IPS-18a (cell line): Measurements from ENCODE around the gene DCC.

Experiments used
- H3K27ac ChIP-seq: one replicate; pipeline ENCODE4 v1.5.1; 2013; ENCODE audit warnings: low read length
- H3K27me3 ChIP-seq: one replicate; pipeline ENCODE4 v1.6.1; 2013; ENCODE audit warnings: mild to moderate bottlenecking, low read length; ENCODE audit not compliant: control insufficient read depth, insufficient read depth
- H3K36me3 ChIP-seq: one replicate; pipeline ENCODE4 v1.6.1; 2013; ENCODE audit warnings: low read depth, low read length; ENCODE audit not compliant: control insufficient read depth
- H3K4me1 ChIP-seq: one replicate; pipeline ENCODE4 v1.6.1; 2013; ENCODE audit warnings: low read depth, low read length; ENCODE audit not compliant: control insufficient read depth
- H3K4me3 ChIP-seq: one replicate; pipeline ENCODE4 v1.5.1; 2013; ENCODE audit warnings: low read length
- H3K9ac ChIP-seq: one replicate; pipeline ENCODE4 v1.6.1; 2013; ENCODE audit warnings: mild to moderate bottlenecking, low read length, moderate library complexity
- H3K9me3 ChIP-seq: one replicate; pipeline ENCODE4 v1.6.1; 2013; ENCODE audit warnings: low read depth, low read length; ENCODE audit not compliant: control insufficient read depth

The DCC gene

GRCh38 chr18:52607985-52608384 is 268.0 kb downstream of the DCC start:
- Histone ChIP-seq H3K4me1 (no peaks in the 10 kb centered on the region), H3K9me3 (no peaks in the 10 kb centered on the region), H3K36me3 (no peaks in the 10 kb centered on the region), H3K9ac (no peak overlapping the region), H3K27me3 (no peaks in the 10 kb centered on the region), H3K27ac (no peak overlapping the region), H3K4me3 (no peak overlapping the region)

GRCh38 chr18:52610451-52611115 is 270.6 kb downstream of the DCC start:
- no peaks in the 10 kb centered on the region for H3K36me3 ChIP-seq
- H3K27me3 ChIP-seq: no peaks in the 10 kb centered on the region
- H3K9me3 ChIP-seq: no peaks in the 10 kb centered on the region
- peaks cover 6% of the 10 kb centered on the region for H3K4me1 ChIP-seq
- H3K27ac ChIP-seq: no peak overlapping the region
- H3K9ac ChIP-seq: no peak overlapping the region
- no peak overlapping the region for H3K4me3 ChIP-seq

GRCh38 chr18:52612406-52612805 is 272.4 kb downstream of the DCC start:
- H3K27me3 ChIP-seq: no peaks in the 10 kb centered on the region
- no peak overlapping the region for H3K9ac ChIP-seq
- H3K4me3 ChIP-seq: no peak overlapping the region
- peaks cover 7% of the 10 kb centered on the region for H3K4me1 ChIP-seq
- no peaks in the 10 kb centered on the region for H3K36me3 ChIP-seq
- H3K27ac ChIP-seq: no peak overlapping the region
- no peaks in the 10 kb centered on the region for H3K9me3 ChIP-seq

GRCh38 chr18:52615321-52615720 is 275.3 kb downstream of the DCC start:
- Histone ChIP-seq H3K27ac (no peak overlapping the region), H3K36me3 (no peaks in the 10 kb centered on the region), H3K4me1 (peaks cover 7% of the 10 kb centered on the region), H3K9ac (no peak overlapping the region), H3K27me3 (no peaks in the 10 kb centered on the region), H3K9me3 (no peaks in the 10 kb centered on the region), H3K4me3 (no peak overlapping the region)

- Histone ChIP-seq H3K36me3 (no peaks in the 10 kb centered on the region), H3K27me3 (no peaks in the 10 kb centered on the region), H3K27ac (no peak overlapping the region), H3K9me3 (no peaks in the 10 kb centered on the region), H3K9ac (no peak overlapping the region), H3K4me3 (no peak overlapping the region), H3K4me1 (peaks cover 7% of the 10 kb centered on the region)
Measured at GRCh38 chr18:52615943-52616342, 275.9 kb downstream of the DCC start.

GRCh38 chr18:52617931-52618330 is 277.9 kb downstream of the DCC start:
- no peak overlapping the region for H3K4me3 ChIP-seq
- no peaks in the 10 kb centered on the region for H3K9me3 ChIP-seq
- no peaks in the 10 kb centered on the region for H3K27me3 ChIP-seq
- peaks cover 7% of the 10 kb centered on the region for H3K4me1 ChIP-seq
- no peak overlapping the region for H3K27ac ChIP-seq
- H3K9ac ChIP-seq: no peak overlapping the region
- no peaks in the 10 kb centered on the region for H3K36me3 ChIP-seq

GRCh38 chr18:52620926-52621439 is 281.0 kb downstream of the DCC start:
- H3K27me3 ChIP-seq: no peaks in the 10 kb centered on the region
- H3K27ac ChIP-seq: no peak overlapping the region
- no peaks in the 10 kb centered on the region for H3K4me1 ChIP-seq
- no peaks in the 10 kb centered on the region for H3K36me3 ChIP-seq
- no peak overlapping the region for H3K9ac ChIP-seq
- no peaks in the 10 kb centered on the region for H3K9me3 ChIP-seq
- no peak overlapping the region for H3K4me3 ChIP-seq

GRCh38 chr18:52624702-52625101 is 284.7 kb downstream of the DCC start:
- Histone ChIP-seq H3K9ac (no peak overlapping the region), H3K4me1 (no peaks in the 10 kb centered on the region), H3K27me3 (no peaks in the 10 kb centered on the region), H3K36me3 (no peaks in the 10 kb centered on the region), H3K27ac (no peak overlapping the region), H3K4me3 (no peak overlapping the region), H3K9me3 (no peaks in the 10 kb centered on the region)

GRCh38 chr18:52636536-52636935 is 296.5 kb downstream of the DCC start:
- Histone ChIP-seq H3K4me1 (no peaks in the 10 kb centered on the region), H3K27ac (no peak overlapping the region), H3K9ac (no peak overlapping the region), H3K9me3 (no peaks in the 10 kb centered on the region), H3K36me3 (no peaks in the 10 kb centered on the region), H3K4me3 (no peak overlapping the region), H3K27me3 (no peaks in the 10 kb centered on the region)

- Histone ChIP-seq H3K27me3 (no peaks in the 10 kb centered on the region), H3K27ac (no peak overlapping the region), H3K9ac (no peak overlapping the region), H3K36me3 (no peaks in the 10 kb centered on the region), H3K4me1 (no peaks in the 10 kb centered on the region), H3K9me3 (no peaks in the 10 kb centered on the region), H3K4me3 (no peak overlapping the region)
Measured at GRCh38 chr18:52648201-52648600, 308.2 kb downstream of the DCC start.

- no peak overlapping the region for H3K4me3 ChIP-seq
- H3K27me3 ChIP-seq: no peaks in the 10 kb centered on the region
- no peak overlapping the region for H3K9ac ChIP-seq
- H3K27ac ChIP-seq: no peak overlapping the region
- H3K4me1 ChIP-seq: no peaks in the 10 kb centered on the region
- no peaks in the 10 kb centered on the region for H3K36me3 ChIP-seq
- H3K9me3 ChIP-seq: no peaks in the 10 kb centered on the region
Measured at GRCh38 chr18:52652391-52652790, 312.4 kb downstream of the DCC start.

- Histone ChIP-seq H3K4me3 (no peak overlapping the region), H3K9ac (no peak overlapping the region), H3K27me3 (no peaks in the 10 kb centered on the region), H3K4me1 (no peaks in the 10 kb centered on the region), H3K36me3 (no peaks in the 10 kb centered on the region), H3K27ac (no peak overlapping the region), H3K9me3 (no peaks in the 10 kb centered on the region)
Measured at GRCh38 chr18:52657043-52657805, 317.2 kb downstream of the DCC start.
